M059J (cell line): Measurements from ENCODE around the gene IL17RD. TPM values are rescaled to one million over a fixed set of nuclear protein-coding genes. Genes with fewer than 3 reads are reported as not detected.
A peak's percentile ranks its signal among the peaks of the same experiment; 100 is the strongest.

ENCODE experiments used
- DNase-seq: peaks from one replicate; pipeline ENCODE4 v3.0.0-alpha.2; 2012; ENCODE audit warnings: low read depth
- total RNA-seq: library from RNA; depleted of rRNA; stranded (reverse); fragments of >200 nt; shearing (Covaris generic); gene quantifications from 2 replicates; pipeline ENCODE4 v1.2.3, GENCODE V29; 2014

IL17RD gene
- total RNA-seq, 1 experiment from 2014 or later = 1.6 TPM

GRCh38 chr3:57068437-57069089 is 96.6 kb downstream of the IL17RD start:
- DNase-seq = peak; percentile 95

- peak; percentile 47 for DNase-seq
These were observed 98.7 kb downstream of the IL17RD start for GRCh38 chr3:57066471-57066870.

DNA sequence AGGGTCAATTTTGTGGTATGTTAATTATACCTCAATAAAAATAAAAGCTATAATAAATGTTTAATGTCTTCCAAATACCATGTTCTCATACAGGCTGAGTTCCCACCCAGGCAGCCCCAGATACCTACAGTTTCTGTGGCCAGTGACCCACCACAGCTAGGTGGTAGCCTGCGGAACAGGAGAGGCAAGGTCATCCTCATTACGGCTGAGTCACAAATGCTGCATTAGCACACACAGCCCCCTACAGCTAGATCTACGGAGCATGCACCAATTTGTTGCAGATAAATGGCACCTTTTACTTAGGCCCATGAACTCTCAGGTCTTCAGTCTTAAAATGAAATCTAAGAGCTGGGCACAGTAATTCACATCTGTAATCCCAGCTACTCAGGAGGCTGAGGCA is 99.6 kb downstream of the IL17RD start:
- peak; percentile 78 for DNase-seq

- no peak for DNase-seq
These were observed 100.6 kb downstream of the IL17RD start for GRCh38 chr3:57064572-57064971.

DNA sequence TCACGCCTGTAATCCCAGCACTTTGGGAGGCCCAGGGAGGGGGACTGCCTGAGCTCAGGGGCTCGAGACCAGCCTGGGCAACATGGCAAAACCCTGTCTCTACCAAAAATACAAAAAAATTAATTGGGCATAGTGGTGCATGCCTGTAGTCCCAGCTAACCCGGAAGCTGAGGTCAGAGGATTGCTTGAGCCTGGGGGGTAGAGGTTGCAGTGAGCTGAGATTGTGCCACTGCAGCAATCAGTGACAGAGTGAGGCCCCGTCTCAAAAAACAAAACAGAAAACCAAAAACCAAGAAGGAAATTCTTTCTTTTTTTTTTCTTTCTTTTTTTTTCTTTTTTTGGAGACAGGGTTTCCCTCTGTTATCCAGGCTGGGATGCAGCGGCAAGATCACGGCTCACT is 101.2 kb downstream of the IL17RD start:
- DNase-seq = no peak

DNA sequence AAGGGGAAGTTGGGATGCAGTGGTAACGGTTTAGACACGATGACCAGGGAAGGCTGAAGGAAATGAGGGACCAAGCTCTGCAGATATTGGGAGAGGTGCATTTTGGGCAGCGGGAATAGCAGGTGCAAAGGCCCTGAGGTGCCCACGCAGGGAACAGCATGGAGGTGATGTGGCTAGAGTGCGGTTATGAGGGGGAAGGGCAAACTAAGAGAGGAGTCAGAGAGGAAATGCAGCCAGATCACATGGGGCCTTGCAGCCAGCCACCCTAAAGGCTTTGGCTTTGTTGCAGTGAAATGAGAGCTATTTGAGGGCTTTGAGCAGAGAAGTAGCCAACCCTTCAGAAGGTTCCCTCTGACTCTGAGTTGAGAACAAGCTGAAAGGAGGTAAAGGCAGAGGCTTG is 102.1 kb downstream of the IL17RD start:
- no peak for DNase-seq

DNA sequence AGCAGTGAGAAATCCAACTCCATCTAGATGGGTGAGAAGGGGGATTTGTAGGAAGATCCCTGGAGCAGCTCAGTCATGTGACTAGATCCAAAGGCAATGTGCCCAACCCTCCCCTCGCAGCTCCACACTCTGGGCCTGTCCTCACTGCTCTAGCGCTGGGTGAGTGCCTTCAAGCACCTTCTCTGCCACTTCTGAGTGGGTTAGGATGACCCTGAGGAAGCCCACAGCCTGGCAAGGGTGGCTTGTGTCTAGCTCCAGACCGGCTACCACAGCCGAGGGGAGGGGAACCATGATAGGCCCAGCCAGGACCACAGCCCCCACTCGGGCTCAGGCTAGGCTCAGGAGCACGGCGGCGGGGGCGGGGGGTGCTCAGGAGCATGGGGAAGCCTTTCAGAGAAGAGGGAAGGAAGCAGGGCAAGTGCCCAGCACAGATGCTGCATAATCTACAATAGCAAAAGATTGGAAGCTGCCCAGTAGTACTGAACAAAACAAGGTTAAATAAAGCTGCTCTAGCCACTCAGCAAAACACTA is 103.0 kb downstream of the IL17RD start:
- DNase-seq = no peak

DNA sequence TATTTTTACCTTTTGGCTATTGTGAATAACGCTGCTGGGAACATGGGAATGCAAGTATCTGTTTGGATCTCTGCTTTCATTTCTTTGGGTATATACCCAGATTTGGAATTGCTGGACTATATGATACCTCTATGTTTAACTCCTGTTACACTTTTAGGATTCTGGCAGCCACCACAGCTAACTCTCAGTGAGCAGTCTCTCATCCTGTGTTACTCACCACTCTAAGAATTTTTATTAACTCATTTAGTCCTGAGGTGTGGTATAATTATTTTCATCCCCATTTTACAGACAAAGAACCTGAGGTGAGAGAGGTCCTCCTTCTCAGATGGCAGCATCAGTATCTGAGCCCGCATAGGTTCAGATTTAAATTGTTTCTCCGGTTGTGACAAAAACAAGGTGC is 103.6 kb downstream of the IL17RD start:
- DNase-seq = no peak

GRCh38 chr3:57060089-57060821 is 104.9 kb downstream of the IL17RD start, which contains the start of gene SPATA12:
SPATA12 (plus strand) TSS chr3:57060664; CDS start chr3:57073695, 13,031 bp downstream.
- DNase-seq = peak; percentile 94

DNA sequence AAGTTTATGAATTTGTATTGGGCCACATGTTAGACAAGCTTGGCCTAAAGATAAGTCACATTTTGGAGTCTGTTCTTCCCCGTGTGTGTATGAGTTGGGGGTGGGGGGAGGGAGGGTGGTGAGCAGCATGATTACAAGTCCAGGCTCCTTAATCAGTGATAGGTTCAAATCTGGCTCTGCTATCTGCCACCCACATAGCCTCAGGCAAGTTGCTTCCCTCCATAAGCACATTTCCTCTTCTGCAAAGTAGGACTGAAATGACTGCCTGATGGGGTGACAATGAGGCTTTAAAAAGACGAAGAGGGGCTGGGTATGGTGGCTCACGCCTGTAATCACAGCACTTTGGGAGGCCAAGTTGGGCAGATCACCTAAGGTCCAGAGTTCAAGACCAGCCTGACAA is 105.7 kb downstream of the IL17RD start:
- DNase-seq = peak; percentile 79

DNA sequence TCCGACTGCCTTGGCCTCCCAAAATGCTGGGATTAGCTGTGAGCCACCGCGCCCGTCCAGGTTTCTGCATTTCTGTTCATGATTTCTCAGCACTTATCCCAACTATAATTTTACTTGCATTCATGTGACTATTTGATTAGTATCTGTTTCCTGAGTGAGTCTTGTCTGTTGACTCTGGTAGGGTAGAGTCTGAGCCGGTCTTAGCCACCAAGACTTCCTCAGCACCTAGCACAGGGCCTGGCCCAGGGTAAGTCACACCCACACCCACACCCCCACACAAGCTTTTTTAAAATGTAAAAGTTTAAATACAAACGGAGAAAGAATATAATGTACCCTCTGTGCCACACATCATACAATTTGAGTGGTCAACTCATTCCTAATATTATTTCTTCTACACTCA is 107.8 kb downstream of the IL17RD start:
- DNase-seq = no peak

DNA sequence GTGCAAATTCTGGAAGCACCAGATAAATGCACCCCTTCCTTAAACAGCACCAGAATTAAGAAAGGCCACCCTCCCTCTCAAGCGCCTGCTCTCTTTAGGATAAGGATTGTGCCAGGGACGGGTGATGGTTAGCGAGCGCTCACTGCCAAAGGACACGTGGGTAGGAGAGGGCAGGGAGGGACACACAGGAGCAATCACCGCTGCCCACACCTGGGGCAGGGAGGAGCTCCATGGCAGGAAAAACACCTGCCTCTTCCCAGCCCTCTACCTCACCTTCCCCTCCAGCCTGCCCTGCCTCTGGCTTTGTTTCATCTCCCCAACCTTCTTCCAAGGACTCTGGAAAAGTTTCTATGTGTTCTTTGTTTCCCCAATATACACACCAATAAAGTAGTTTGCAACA is 112.0 kb downstream of the IL17RD start:
- DNase-seq = no peak

DNA sequence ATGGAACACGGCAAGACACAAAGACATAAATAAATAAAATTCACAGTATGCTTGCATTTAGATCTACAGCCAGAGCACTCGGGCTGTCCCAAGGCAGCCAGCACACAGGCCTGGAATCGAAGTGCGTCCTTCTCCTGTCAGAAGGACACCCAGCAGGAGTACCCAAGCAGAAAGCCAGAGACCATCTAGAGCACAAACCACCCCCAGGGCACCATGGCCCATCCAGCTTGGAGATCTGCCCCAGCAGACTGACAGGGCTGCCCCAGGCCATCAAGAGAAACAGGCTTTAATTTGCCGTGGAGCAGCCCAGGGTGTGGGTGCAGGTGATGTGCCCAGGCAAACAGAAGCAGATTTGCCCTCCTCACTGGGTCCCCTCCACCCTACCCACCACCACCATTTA is 112.5 kb downstream of the IL17RD start:
- no peak for DNase-seq

DNA sequence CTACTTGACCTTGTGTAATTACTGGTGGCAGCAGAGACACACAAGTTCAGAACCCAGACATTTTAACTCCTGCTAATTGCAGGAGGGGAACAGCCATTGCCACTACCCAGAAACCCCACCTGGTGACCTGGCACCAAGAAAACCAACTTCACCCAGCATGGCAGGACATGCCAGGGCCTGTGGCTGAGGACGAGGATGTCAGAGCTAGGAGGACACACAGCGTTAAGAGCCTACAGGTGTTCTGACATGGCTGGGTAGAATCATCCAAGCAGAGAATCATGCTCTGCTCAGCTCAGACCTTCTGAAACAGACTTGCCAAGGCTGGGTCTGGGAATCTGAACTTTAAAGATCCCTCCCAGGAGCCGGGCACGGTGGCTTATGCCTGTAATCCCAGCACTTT is 116.4 kb downstream of the IL17RD start:
- no peak for DNase-seq

GRCh38 chr3:57048052-57048671 is 117.0 kb downstream of the IL17RD start:
- DNase-seq = no peak

DNA sequence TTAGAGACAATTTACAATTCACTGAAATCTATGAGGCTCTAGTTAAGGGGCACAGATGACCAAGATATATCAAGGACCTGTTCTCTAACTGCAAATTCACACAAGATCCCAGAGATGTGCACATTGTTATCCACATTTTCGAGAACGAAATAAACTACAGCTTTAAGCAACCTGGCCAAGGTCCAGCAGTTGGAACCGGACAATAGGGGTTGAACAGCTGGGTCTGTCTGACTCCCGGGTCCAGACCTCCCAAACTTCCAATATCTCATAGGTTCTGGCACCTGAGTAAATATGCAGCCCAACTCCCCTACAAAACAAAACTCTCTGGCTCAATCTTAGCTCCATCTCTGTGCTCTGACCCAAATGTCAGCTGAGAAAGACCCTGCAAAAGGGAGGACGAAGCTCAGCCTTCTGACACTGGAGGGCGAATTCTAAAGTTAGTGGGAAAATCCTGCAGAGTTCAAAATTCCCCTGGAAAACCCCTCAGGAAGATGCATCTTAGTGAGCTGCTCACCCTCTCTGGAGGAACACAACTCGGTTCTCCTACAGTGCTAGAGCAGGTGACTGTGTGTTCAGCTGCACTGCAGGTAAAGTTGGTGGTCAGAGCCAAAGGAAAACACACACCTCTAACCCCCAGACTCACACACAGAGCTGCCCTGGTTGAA is 118.9 kb downstream of the IL17RD start:
- no peak for DNase-seq

DNA sequence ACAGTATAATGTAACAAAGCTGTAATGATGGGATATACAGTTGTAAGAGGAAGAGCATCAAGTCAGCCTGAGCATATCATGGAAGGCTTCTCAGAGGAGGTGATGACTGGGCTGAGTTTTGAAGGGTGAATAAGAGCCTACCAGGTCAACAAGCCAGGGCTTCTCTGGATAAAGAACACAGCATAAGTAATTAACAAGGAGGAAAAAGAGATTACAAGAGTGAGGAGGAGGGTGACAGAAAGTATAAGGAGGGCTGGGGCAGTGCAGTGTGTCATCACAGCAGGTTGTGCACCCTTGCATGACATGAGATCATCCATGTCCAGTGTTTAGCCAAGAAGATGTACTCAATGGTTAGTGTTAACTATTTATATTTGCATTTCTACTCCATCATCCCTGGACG is 121.6 kb downstream of the IL17RD start:
- no peak for DNase-seq

- DNase-seq = no peak
These were observed 123.5 kb downstream of the IL17RD start for GRCh38 chr3:57041674-57042073.
